LNCaP clone FGC (cell line): Measurements from ENCODE around the gene PLCG2.
"Not testable (repeated sequence)": the region's sequence is repeated elsewhere in the genome, so short reads cannot be mapped to it uniquely, and the experiment has no call there.

ENCODE experiments used
- DNase-seq: peaks from one replicate; pipeline ENCODE4 v3.0.0-alpha.2; 2011; ENCODE audit warnings: low read depth
- H3K4me3 ChIP-seq: 2 replicates; pipeline ENCODE4 v1.5.1; 2011; ENCODE audit warnings: mild to moderate bottlenecking, low read depth, low read length, control low read depth
- TF ChIP-seq, protein P1 (sequence below): IDR thresholded peaks from 2 replicates; pipeline ENCODE4 v1.5.1; 2012; ENCODE audit warnings: mild to moderate bottlenecking; ENCODE audit not compliant: control insufficient read depth, insufficient read depth; ENCODE audit errors: extremely low read depth

Gene PLCG2

DNA sequence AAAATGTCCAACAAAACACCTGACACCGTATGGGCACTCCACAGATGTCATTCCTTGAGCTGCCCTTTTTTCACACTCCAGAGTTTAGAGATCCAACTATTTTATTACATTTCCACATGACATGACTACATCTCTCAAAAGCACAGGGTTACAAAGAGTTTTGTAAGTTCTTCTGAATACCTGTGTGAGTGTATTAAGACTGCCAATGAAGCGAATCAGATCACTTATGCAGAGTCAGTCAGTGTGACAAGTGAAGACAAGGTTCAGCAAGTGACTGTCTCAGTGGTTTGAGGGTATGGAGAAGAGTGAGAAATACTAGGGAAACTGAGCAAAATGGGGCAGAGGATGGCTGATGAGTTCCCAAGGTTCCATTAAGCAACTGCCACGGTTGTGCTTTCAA, 223.7 kb downstream of the PLCG2 start:
- no peak for DNase-seq
- no peak overlapping the region for H3K4me3 ChIP-seq
- TF ChIP-seq, protein P1, sequence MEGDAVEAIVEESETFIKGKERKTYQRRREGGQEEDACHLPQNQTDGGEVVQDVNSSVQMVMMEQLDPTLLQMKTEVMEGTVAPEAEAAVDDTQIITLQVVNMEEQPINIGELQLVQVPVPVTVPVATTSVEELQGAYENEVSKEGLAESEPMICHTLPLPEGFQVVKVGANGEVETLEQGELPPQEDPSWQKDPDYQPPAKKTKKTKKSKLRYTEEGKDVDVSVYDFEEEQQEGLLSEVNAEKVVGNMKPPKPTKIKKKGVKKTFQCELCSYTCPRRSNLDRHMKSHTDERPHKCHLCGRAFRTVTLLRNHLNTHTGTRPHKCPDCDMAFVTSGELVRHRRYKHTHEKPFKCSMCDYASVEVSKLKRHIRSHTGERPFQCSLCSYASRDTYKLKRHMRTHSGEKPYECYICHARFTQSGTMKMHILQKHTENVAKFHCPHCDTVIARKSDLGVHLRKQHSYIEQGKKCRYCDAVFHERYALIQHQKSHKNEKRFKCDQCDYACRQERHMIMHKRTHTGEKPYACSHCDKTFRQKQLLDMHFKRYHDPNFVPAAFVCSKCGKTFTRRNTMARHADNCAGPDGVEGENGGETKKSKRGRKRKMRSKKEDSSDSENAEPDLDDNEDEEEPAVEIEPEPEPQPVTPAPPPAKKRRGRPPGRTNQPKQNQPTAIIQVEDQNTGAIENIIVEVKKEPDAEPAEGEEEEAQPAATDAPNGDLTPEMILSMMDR: no peak

- H3K4me3 ChIP-seq: no peak overlapping the region
- TF ChIP-seq, protein P1: no peak
- DNase-seq: no peak
Measured at GRCh38 chr16:82004601-82005000, 225.5 kb downstream of the PLCG2 start.

GRCh38 chr16:82005027-82005830, 226.1 kb downstream of the PLCG2 start:
- H3K4me3 ChIP-seq: no peak overlapping the region
- TF ChIP-seq, protein P1: no peak
- DNase-seq: no peak

GRCh38 chr16:82006036-82006435, 226.9 kb downstream of the PLCG2 start:
- TF ChIP-seq, protein P1: no peak
- H3K4me3 ChIP-seq: no peak overlapping the region
- DNase-seq: no peak

DNA sequence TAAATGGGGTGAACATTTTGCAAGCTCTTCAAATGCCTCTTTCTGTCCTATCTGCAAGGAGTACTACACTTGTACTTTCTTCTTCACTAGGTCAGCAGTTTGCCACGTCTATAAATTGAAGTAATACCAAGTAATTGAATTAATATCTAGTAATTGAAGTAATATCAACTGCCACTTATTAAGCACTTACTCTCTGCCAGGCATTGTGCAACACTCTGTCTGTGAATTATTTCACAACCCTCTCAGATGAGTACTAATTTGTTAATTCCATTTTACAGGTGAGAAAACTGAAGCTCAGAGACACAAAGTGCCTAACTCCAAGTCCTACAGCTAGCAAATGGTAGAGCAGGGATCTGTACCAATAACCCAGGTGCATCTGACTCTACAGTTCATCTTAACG, 228.1 kb downstream of the PLCG2 start:
- DNase-seq: no peak
- TF ChIP-seq, protein P1: no peak

GRCh38 chr16:82008957-82009592, 230.0 kb downstream of the PLCG2 start:
- H3K4me3 ChIP-seq: no peak overlapping the region
- TF ChIP-seq, protein P1: no peak
- DNase-seq: no peak

More for the DNA sequence above, 228.1 kb downstream of the PLCG2 start:
- no peak overlapping the region for H3K4me3 ChIP-seq

- not testable (repeated sequence) for H3K4me3 ChIP-seq, DNase-seq
Measured at GRCh38 chr16:82009789-82010188, 230.7 kb downstream of the PLCG2 start.
